Thoracic aorta (tissue), 2 donors: ENCODE measurements around the gene NOTUM. TPM values are rescaled to one million over a fixed set of nuclear protein-coding genes. Genes with fewer than 3 reads are reported as not detected.

Source experiments
- ATAC-seq: fragments of 150-250 bp; one replicate; pipeline ENCODE4 v1.8.0; 2017; ENCODE audit warnings: low read depth; ENCODE audit not compliant: insufficient number of reproducible peaks, low FRiP score
- DNase-seq: peaks from one replicate; pipeline ENCODE4 v3.0.0-alpha.2; 2020; ENCODE audit warnings: low spot score
- H3K27ac ChIP-seq, 2 donors: fragments of 200-600 bp; sonication (generic); 1 replicate in 1 of 2; 2 replicates in 1 of 2; pipeline ENCODE4 v1.5.1; 2016; ENCODE audit warnings: mild to moderate bottlenecking in 2 of 2, moderate library complexity in 2 of 2
- H3K27me3 ChIP-seq: fragments of 200-600 bp; sonication (generic); replicated peaks from 2 replicates; pipeline ENCODE4 v1.6.0; 2016; ENCODE audit warnings: mild to moderate bottlenecking; ENCODE audit not compliant: insufficient read depth
- H3K36me3 ChIP-seq: fragments of 200-600 bp; sonication (generic); one replicate; pipeline ENCODE4 v1.5.1; 2016
- H3K4me1 ChIP-seq, 2 donors: fragments of 200-600 bp; sonication (generic); 1 replicate in 1 of 2; 2 replicates in 1 of 2; pipeline versions ENCODE4 v1.5.1 to v1.6.0; 2016; ENCODE audit warnings: low read depth in 2 of 2, mild to moderate bottlenecking in 1 of 2; ENCODE audit not compliant: control insufficient read depth in 1 of 2
- H3K4me3 ChIP-seq: fragments of 200-600 bp; sonication (generic); 2 replicates; pipeline ENCODE4 v1.5.1; 2016; ENCODE audit warnings: mild to moderate bottlenecking
- H3K9me3 ChIP-seq: fragments of 200-600 bp; sonication (generic); 2 replicates; pipeline ENCODE4 v1.5.1; 2016
- CTCF ChIP-seq: fragments of 200-600 bp; sonication (generic); IDR thresholded peaks from one replicate; pipeline ENCODE4 v1.5.1; 2019; ENCODE audit warnings: antibody characterized with exemption
- total RNA-seq, 2 donors: library from RNA; depleted of rRNA; stranded (reverse); fragments of >200 nt; gene quantifications; one replicate each; pipeline versions ENCODE4 v1.1.0 to v1.2.3, GENCODE V29; 2016

Gene NOTUM
- total RNA-seq, 2 donors from 2014 or later = not detected

DNA sequence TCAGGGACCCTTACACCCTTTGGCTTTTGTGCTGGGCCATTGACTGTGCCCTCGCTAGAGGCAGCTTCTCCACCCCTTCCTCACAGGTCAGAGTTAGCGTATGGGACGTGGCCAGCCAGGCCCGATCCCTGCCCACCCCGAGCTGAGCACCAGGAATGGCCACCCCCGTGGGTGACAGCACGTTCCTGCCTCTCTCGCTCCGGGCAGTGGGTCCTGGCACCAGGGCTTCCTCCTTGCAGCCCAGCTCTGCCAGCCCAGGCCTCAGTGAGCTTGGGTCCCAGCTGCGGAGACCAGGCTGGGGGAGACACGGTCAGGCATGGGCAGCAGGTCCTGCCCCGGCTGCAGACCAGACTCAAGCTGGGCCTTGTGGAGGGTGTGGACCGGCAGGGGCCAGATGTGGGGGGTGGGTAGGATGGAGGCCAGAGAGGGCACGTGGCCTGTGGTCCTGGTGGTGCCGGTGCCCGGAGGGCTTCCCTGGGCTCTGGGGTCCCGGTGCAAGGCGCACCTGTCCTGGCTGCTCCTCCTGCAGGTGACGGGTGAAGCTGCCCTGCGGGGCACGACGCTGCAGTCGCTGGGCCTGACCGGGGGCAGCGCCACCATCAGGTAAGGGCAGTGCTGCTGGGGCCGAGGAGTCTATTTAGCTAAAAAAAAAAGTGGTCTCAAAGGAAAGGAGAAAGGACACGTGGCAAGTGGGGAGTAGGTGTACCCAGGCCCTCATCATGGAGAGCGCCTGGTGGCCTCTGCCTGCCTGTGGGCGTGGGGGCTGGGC lies 34.7 kb upstream of the NOTUM start:
- no peak for DNase-seq
- ATAC-seq = no peak
- peaks cover 9 to 19% of the 10 kb centered on the region in 2 donors for H3K4me1 ChIP-seq
- peaks cover 9% of the 10 kb centered on the region for H3K36me3 ChIP-seq
- H3K27ac ChIP-seq = no peak overlapping the region
- H3K9me3 ChIP-seq = no peaks in the 10 kb centered on the region
- H3K4me3 ChIP-seq = no peak overlapping the region
- H3K27me3 ChIP-seq = no peaks in the 10 kb centered on the region
- TF ChIP-seq CTCF = no peak

DNA sequence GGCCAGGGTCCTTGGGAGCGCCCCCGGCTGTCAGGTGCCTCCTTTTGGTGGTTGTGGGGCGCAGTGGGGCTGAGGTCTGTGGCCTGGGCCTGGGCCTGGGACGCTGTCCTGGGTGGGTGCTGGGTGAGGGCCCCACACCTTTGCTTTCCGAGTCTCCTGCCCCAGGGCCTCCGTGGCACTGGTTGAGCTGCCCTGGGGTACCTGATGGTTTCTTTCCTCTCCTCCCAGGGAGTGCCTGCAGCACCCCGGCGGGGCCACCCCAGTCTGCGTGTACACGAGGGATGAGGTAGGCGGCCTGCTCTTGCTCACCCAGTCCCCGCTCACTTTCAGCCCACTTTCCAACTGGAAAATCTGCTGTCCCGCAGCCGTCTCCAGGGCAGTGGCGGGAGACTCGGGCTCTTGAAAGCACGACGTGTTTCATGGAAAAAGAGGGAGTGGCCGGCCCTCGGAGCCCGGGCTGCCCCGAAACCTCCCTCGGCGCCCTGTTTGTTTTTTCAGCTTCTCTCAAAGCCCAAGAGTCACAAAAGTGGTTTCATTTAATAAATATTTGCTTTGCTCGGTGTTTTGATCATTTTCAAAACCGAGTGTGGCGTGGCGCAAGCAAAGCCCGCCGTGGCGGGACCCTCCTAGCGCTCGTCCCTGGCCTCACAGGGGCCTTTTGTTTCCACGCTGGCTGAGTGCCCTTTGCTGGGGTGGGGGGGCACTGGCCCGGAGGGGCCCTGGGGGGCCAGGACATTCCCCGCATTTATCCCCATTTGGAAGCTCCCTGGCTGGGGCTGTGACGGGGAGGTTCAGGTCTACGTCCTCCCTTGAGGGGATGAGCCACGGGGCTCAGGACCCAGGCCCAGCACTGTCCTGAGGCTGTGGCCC lies 33.8 kb upstream of the NOTUM start:
- no peak for TF ChIP-seq CTCF
- H3K27ac ChIP-seq = no peak overlapping the region
- peaks cover 9% of the 10 kb centered on the region for H3K36me3 ChIP-seq
- no peaks in the 10 kb centered on the region for H3K9me3 ChIP-seq
- ATAC-seq = no peak
- DNase-seq = no peak
- no peak overlapping the region for H3K4me3 ChIP-seq
- H3K27me3 ChIP-seq = no peaks in the 10 kb centered on the region
- H3K4me1 ChIP-seq = peaks cover 9 to 19% of the 10 kb centered on the region in 2 donors

DNA sequence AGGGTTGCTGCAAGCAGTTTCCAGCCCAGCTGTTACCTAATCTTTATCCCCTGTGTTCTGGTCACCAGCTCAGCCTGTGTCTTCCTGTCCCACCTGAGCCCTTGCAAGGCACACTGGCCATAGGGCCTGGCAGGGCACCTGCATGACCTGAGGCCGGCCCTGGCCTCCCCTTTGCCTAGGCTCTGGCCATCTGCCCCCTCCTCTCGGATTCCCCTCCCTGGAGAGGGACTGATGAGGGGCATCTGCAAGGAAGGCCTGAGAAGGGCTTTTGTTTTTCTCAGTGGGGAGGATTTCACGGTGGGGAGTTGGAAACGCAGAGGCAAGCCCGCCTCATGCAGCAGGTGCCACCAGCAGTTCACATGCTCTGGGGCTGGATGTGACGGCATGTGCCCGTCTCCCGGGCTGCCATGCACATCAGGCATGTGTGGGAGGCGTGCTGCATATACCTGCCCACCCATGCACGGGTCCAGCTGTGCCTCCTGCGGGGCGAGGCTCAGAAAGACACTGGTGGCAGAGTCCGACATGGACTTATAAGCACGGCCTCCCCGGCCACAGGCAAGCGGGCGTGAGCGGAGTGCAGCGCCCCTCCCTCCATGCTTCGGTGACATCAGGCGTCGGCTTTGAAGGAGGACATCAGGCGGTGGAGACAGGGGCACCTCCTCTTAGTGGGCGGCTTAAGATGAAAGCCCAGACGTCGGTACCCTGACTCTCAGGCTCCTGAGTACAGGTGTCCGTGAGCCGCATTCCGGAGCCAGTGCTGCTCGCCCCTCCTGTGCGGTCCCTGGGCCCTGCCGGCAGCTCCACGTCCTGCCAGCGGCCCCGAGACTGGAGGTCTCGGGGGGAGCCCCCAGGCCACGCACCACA lies 33.0 kb upstream of the NOTUM start:
- Histone ChIP-seq H3K9me3 (no peaks in the 10 kb centered on the region), H3K36me3 (peaks cover 9% of the 10 kb centered on the region), H3K27ac (no peak overlapping the region), H3K4me1 (peaks cover 9 to 19% of the 10 kb centered on the region in 2 donors), H3K27me3 (no peaks in the 10 kb centered on the region), H3K4me3 (no peak overlapping the region)
- DNase-seq (no peak), ATAC-seq (no peak)
- TF ChIP-seq CTCF = no peak

GRCh38 chr17:81992306-81993102 lies 31.5 kb upstream of the NOTUM start:
- no peaks in the 10 kb centered on the region for H3K27me3 ChIP-seq
- ATAC-seq = no peak
- TF ChIP-seq CTCF = no peak
- DNase-seq = no peak
- peaks cover 9% of the 10 kb centered on the region for H3K36me3 ChIP-seq
- peaks cover 9 to 19% of the 10 kb centered on the region in 2 donors for H3K4me1 ChIP-seq
- H3K9me3 ChIP-seq = no peaks in the 10 kb centered on the region
- peak overlapping the region; percentile 58 for H3K4me3 ChIP-seq
- peak overlapping the region in 1 of 2 donors; percentile 30 for H3K27ac ChIP-seq
